NCI-H1105 (cell line): ENCODE results near the gene MB.

Experiments used
- DNase-seq: peaks from one replicate; lab custom pipeline; 2025; lab: John Stamatoyannopoulos, UW

Gene MB

DNA sequence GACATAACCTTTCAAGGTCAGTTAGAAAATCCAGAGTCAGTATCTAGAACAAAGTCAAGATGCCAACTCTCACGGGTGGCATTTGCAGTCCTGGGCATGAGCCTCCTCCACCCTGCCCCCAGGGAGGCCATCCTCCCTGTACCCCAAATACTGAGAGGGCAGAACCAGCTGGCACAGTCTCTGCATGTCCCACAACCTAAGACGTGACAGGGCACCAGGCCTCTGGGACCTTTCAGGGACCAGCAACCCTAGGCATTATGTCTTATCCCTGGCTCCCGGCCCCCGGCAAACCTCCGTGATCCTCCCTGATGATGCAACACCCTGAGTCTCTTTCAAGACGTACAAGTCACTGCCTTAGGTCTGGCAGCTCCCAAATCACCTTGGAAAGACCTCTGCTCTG is 2.0 kb downstream of the MB start:
- DNase-seq: no peak

DNA sequence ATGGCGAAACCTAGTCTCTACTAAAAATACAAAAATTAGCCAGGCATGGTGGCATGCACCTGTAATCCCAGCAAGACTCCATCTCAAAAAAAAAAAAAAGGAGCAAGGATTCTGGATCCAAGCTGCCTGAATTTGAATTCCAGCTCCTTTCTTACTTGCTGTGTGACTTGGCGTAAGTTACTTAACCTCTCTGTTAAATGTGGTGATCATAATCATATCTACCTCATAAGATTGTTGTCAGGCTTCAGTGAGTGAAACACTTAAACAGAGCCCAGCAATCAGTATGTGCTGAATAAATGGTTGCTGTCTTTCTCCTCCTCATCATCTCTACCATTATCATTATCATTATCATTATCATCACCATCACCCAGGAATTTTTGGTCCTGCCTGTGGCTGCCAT is 2.7 kb downstream of the MB start:
- DNase-seq: no peak

GRCh38 chr22:35612903-35613302 is 4.2 kb downstream of the MB start:
- DNase-seq: no peak

- no peak for DNase-seq
These were observed 5.1 kb downstream of the MB start for GRCh38 chr22:35611891-35612576.

- DNase-seq: no peak
These were observed 5.8 kb downstream of the MB start for GRCh38 chr22:35611200-35611890.

DNA sequence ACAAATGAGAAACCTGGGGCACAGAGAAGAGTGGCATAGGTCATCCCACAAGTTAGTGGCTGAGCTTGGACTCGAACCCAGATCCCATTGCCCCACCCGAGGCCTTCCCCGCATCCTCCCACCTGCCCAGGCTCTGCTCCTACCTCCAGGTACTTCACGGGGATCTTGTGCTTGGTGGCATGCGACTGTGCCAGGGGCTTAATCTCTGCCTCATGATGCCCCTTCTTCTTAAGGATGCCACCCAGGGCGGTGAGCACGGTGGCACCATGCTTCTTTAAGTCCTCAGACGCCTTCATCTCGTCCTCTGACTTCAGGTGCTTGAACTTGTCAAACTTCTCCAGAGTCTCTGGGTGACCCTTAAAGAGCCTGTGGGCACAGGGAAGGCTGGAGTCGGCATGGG is 6.4 kb downstream of the MB start:
- DNase-seq: no peak

GRCh38 chr22:35609761-35610160 is 7.4 kb downstream of the MB start:
- DNase-seq: no peak

GRCh38 chr22:35609261-35609660 is 7.9 kb downstream of the MB start:
- DNase-seq: no peak

- DNase-seq: no peak
These were observed 9.0 kb downstream of the MB start for GRCh38 chr22:35608088-35608487.

- no peak for DNase-seq
These were observed 10.2 kb downstream of the MB start for GRCh38 chr22:35606916-35607315.

DNA sequence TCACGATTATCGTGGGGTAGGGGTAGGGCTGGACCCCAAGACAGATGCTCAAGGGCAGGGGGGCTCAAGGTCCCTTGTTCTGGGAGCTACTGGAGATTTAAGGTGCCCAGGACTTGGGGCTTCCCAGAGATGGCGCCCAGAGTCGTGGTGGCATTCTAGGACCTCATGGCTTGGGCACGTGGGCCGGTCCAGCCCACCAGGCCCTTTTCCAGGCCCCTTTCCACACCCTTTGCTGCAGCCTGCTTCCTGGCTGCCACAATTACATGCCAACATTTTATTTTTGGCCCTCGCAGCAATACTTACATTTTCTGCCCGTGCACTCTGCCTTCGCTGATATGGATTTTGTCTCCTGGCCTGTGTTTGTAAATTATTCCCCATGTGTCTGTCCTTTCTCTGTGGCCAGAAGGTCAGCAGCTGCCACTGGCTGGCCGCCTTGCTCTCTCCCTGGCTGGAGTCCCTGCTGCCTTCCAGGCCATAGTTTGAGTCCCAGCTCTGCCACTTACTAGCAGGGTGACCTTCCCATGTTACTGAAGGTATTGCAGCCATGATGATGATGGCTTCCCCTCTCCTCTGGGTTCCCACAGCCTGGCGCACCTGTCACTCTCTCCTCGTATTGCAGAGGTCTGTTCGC is 11.2 kb downstream of the MB start:
- DNase-seq: no peak

DNA sequence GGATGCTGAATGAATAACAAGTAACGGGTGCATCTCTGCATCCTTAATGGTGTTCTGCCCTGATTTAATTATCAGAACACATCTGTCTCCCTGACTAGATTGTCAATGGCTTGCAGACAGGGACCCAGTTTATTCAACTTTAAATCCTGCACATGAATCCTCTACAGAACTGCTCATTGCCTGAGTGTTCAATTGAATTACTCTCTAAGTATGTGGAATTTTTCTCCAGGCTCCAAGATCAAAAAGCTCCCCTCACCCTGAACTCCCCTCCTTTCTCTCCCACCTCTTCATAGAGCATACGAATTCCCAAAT is 11.8 kb downstream of the MB start:
- DNase-seq: no peak

- DNase-seq: no peak
These were observed 12.3 kb downstream of the MB start for GRCh38 chr22:35604621-35605368.

DNA sequence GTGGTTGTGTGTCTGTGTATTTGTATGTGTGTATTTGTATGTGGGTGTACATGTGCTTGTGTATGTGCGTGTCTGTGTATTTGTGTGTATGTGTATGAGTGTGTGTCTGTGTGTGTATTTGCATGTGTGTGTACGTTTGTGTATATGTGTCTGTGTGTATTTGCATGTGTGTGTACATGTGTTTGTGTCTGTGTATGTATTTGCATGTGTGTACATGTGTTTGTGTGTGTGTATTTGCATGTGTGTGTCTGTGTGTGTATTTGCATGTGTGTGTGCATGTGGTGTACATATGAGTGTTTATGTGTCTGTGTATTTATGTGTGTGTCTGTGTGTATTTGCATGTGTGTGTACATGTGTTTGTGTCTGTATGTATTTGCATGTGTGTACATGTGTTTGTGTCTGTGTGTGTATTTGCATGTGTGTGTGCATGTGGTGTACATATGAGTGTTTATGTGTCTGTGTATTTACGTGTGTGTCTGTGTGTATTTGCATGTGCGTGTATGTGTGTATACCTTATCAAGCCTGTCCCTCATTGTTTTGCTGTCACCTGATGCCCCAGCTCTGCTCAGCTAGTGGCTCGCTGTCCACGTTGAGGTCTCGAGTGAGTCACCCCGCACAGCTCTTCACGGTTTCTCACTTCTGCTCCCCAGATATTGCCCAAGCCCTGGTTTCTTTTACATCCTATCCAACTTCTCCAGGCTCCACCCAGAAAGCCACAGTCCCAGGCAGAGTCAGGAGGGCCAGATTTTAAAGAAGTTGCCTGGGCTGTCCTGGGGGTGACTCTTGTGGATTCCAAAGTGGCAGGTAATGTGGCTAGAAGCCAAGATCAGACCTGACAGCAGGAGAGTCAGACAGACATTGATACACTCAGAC is 15.2 kb downstream of the MB start:
- no peak for DNase-seq

DNA sequence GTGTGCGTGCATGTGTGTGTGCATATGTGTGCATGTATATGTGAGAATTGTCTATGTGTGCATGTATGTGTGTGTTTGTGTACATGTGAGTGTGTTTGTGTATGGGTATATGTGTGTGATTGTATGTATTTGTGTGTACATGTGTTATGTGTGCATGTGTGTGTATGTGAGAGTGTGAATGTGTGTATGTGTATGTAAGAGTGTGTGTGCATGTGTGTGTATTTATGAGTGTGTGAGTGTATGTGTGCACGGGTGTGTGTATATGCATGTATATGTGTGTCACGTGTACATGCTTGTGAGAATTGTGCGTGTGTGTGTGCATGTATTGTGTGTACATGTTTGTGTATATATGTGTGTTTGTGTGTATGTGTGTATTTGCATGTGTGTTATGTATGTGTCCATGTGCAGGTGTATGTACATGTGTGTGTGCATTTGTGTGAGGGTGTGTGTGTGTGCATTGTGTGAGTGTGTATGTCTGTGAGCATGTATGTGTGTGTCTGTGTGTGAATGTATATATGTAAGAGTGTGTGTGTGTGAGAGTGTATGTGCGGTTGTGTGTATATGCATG is 16.0 kb downstream of the MB start:
- no peak for DNase-seq

DNA sequence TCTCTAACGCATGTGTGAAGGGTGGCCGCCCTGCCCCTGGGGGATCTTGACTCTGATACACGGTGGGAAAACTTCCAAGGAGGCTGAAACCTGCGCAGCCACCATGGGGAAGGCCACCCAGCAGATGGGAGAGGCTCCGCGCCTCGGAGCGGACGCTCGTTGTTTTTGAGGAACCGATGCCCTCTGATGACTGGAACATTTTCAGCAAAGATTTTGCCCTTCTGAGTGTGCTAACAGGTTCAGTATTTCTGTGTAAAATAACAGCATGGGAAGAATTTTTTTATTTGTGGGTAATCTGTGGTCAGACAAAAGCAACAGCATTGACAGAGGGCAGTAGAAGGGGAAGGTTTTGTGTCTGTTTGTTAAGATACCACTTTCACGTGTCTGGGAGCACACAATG is 16.7 kb downstream of the MB start:
- DNase-seq: no peak

GRCh38 chr22:35599364-35599763 is 17.8 kb downstream of the MB start:
- no peak for DNase-seq

- no peak for DNase-seq
These were observed 18.8 kb downstream of the MB start for GRCh38 chr22:35598396-35598710.

- no peak for DNase-seq
These were observed 19.3 kb downstream of the MB start for GRCh38 chr22:35597692-35598395.

- DNase-seq: no peak
These were observed 20.3 kb downstream of the MB start for GRCh38 chr22:35596821-35597220.

DNA sequence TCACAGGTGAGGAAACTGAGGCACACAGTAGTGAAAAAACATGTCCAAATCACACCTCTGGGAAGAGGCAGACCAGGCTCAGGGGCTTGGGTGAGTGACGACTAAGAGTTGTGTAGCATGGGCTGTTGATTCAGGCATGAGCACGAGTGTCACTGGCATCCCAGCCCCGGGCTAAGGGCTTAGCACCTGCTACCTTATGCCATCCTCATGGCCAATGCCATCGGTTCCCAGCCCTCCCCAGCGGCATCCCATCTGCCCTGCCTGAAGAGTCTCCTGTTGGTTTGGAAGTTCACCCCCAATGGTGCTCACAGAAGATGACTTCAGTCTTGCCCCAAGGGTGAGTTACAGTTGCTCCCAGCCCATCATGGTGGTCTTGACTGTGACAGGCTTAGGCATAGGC is 22.4 kb downstream of the MB start:
- no peak for DNase-seq
